ENCODE data around the gene NUMB. TPM values are rescaled to one million over a fixed set of nuclear protein-coding genes. Genes with fewer than 3 reads are reported as not detected.

Gene NUMB
- total and polyA plus RNA-seq, 2 donors (not counting 3 experiments of a cell fraction or from before 2014, with no cell fraction given) = 128 to 164 TPM

GRCh38 chr14:73427516-73428264 lies 30.7 kb downstream of the NUMB start:
- H3K27me3 ChIP-seq (ENCODE audit: control insufficient read depth in 2 of 2, insufficient read depth in 2 of 2, low read length in 2 of 2) = no peaks in the 10 kb centered on the region
- H2AFZ ChIP-seq (ENCODE audit: low read depth, low read length) = no peak overlapping the region
- peaks cover 50% of the 10 kb centered on the region for H3K4me1 ChIP-seq (ENCODE audit: control insufficient read depth, extremely low read depth, insufficient read depth, low read length)
- intact Hi-C loops (cut with micrococcal nuclease) = no loop called here
- POLR2A ChIA-PET = interaction anchor here (1.5 kb wide), 1 partner anchor 31 kb away, joined by 5 read pairs; the partner anchor contains the start of gene NUMB
- peak overlapping the region; percentile 81 for H3K27ac ChIP-seq (ENCODE audit: insufficient read depth, low read depth, low read length)
- dilution Hi-C loops (cut with MboI; ENCODE audit: extremely low pct_ligation_motif_present, low sequenced_read_pairs) = no loop called here
- FAIRE-seq = no peak
- no peaks in the 10 kb centered on the region for H3K36me3 ChIP-seq (ENCODE audit: control insufficient read depth in 2 of 2, extremely low read depth in 1 of 2, insufficient read depth in 2 of 2, low read length in 2 of 2)
- peaks cover 91% of the 10 kb centered on the region for H3K79me2 ChIP-seq (ENCODE audit: control insufficient read depth, insufficient read depth, low read length)
- no peaks in the 10 kb centered on the region for H3K9me1 ChIP-seq (replicated peaks; ENCODE audit: control insufficient read depth, extremely low read depth, insufficient read depth, low read length)
- peak overlapping the region; percentile 43 for H3K9ac ChIP-seq (replicated peaks; ENCODE audit: extremely low read depth, insufficient read depth, low read length)
- peak overlapping the region; percentile 81 for H3K4me2 ChIP-seq (ENCODE audit: insufficient read depth, low read length)
- TF ChIP-seq POLR2AphosphoS5 (IDR thresholded peaks at IDR 0.05; ENCODE audit: insufficient read depth, low read depth, low read length) (no peak), FOS (IDR thresholded peaks at IDR 0.05; ENCODE audit: borderline replicate concordance, insufficient read depth, low read length) (no peak), GATA2 (IDR thresholded peaks at IDR 0.05; ENCODE audit: insufficient read depth, insufficient read length, low read depth, low read length) (no peak)
- CTCF ChIA-PET = interaction anchor here (0.6 to 2.1 kb wide), 3 partner anchors 44 to 132 kb away, joined by 3 to 7 read pairs (median 4); no protein-coding TSS in a partner anchor
- no peaks in the 10 kb centered on the region for H3K9me3 ChIP-seq (replicated peaks; ENCODE audit: control insufficient read depth, insufficient read depth, low read length)
- H3K4me3 ChIP-seq (replicated peaks in 1 of 3; ENCODE audit: insufficient read depth in 1 of 3, low read depth in 1 of 3, low read length in 3 of 3) = no peak overlapping the region
- BruUV-seq (replicated peaks) = no TSS peak
- peak; percentile 56 for DNase-seq (ENCODE audit: low read depth, low spot score)
- peaks cover 2% of the 10 kb centered on the region for H4K20me1 ChIP-seq (replicated peaks; ENCODE audit: control insufficient read depth, extremely low read depth, insufficient read depth, low read length)

GRCh38 chr14:73426877-73427276 lies 31.5 kb downstream of the NUMB start:
- no peak overlapping the region for H2AFZ ChIP-seq (ENCODE audit: low read depth, low read length)
- H3K9me1 ChIP-seq (replicated peaks; ENCODE audit: control insufficient read depth, extremely low read depth, insufficient read depth, low read length) = no peaks in the 10 kb centered on the region
- POLR2A ChIA-PET = interaction anchor here (1.5 kb wide), 1 partner anchor 32 kb away, joined by 5 read pairs; the partner anchor contains the start of gene NUMB
- CTCF ChIA-PET = interaction anchor here (0.7 to 2.1 kb wide), 3 partner anchors 14 to 131 kb away, joined by 3 to 7 read pairs (median 4); no protein-coding TSS in a partner anchor
- peaks cover 91% of the 10 kb centered on the region for H3K79me2 ChIP-seq (ENCODE audit: control insufficient read depth, insufficient read depth, low read length)
- H3K9ac ChIP-seq (replicated peaks; ENCODE audit: extremely low read depth, insufficient read depth, low read length) = peak overlapping the region; percentile 43
- no peaks in the 10 kb centered on the region for H3K27me3 ChIP-seq (ENCODE audit: control insufficient read depth in 2 of 2, insufficient read depth in 2 of 2, low read length in 2 of 2)
- TF ChIP-seq CTCF (IDR thresholded peaks at IDR 0.05; ENCODE audit: extremely low read depth in 1 of 2, insufficient read depth in 1 of 2, low read depth in 1 of 2, low read length in 2 of 2) (no peak), FOS (IDR thresholded peaks at IDR 0.05; ENCODE audit: borderline replicate concordance, insufficient read depth, low read length) (peak; percentile 33), JUN (IDR thresholded peaks at IDR 0.05; ENCODE audit: borderline replicate concordance, insufficient read depth, insufficient read length, low read depth) (no peak), POLR2A (IDR thresholded peaks at IDR 0.05; ENCODE audit: low read depth, low read length) (no peak), EZH2 (IDR thresholded peaks at IDR 0.05; ENCODE audit: borderline replicate concordance, low read depth, low read length, severe bottlenecking) (no peak)
- DNase-seq (ENCODE audit: low read depth, low spot score) (peak; percentile 90), FAIRE-seq (peak; percentile 76)
- H3K36me3 ChIP-seq (ENCODE audit: control insufficient read depth in 2 of 2, extremely low read depth in 1 of 2, insufficient read depth in 2 of 2, low read length in 2 of 2) = no peaks in the 10 kb centered on the region
- H4K20me1 ChIP-seq (replicated peaks; ENCODE audit: control insufficient read depth, extremely low read depth, insufficient read depth, low read length) = no peaks in the 10 kb centered on the region
- no TSS peak for BruUV-seq (replicated peaks)
- H3K27ac ChIP-seq (ENCODE audit: insufficient read depth, low read depth, low read length) = peak overlapping the region; percentile 81
- dilution Hi-C loops (cut with MboI; ENCODE audit: extremely low pct_ligation_motif_present, low sequenced_read_pairs) = no loop called here
- H3K4me1 ChIP-seq (ENCODE audit: control insufficient read depth, extremely low read depth, insufficient read depth, low read length) = peaks cover 50% of the 10 kb centered on the region
- H3K9me3 ChIP-seq (replicated peaks; ENCODE audit: control insufficient read depth, insufficient read depth, low read length) = no peaks in the 10 kb centered on the region
- peak overlapping the region; percentile 81 for H3K4me2 ChIP-seq (ENCODE audit: insufficient read depth, low read length)
- intact Hi-C loops (cut with micrococcal nuclease) = no loop called here
- H3K4me3 ChIP-seq (replicated peaks in 1 of 3; ENCODE audit: insufficient read depth in 1 of 3, low read depth in 1 of 3, low read length in 3 of 3) = no peak overlapping the region

Measured in endothelial cell of umbilical vein (primary cell).